ENCODE measurements around the gene RAI1. TPM values are rescaled to one million over a fixed set of nuclear protein-coding genes. Genes with fewer than 3 reads are reported as not detected.

Gene RAI1
- total and polyA plus RNA-seq, 2 experiments from 2014 or later: 0.87 to 0.89 TPM

DNA sequence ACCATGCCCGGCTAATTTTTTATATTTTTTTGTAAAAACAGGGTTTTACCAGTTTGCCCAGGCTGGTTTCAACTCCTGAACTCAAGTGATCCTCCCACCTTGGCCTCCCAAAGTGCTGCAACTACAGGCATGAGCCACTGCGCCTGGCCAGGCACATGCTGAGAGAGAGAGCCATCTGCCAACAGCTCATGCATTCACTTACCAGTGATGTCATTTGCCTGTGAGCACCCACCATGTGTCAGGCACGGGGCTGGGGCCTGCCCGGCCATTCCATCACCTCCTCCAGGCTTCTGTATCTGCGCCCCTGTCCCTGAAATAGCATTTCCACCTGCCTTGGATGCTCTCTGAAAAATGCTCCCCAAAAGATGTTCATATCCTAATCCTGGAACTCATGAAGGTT is 46.1 kb upstream of the RAI1 start:
- Mint-ChIP-seq H3K27ac (no peak overlapping the region), H3K4me3 (no peak overlapping the region), H3K36me3 (ENCODE audit: low read depth) (peaks cover 6% of the 10 kb centered on the region; the same call in 1 of the 3 replicates), H3K4me1 (peaks cover 4% of the 10 kb centered on the region), H3K9me3 (peaks cover 14% of the 10 kb centered on the region), H3K27me3 (ENCODE audit: insufficient read depth, low read depth, poor library complexity) (peaks cover 2% of the 10 kb centered on the region)
- TF ChIP-seq ZNF114 (CRISPR knock-in tag; IDR thresholded peaks at IDR 0.05): no peak
- TF ChIP-seq, protein P1, sequence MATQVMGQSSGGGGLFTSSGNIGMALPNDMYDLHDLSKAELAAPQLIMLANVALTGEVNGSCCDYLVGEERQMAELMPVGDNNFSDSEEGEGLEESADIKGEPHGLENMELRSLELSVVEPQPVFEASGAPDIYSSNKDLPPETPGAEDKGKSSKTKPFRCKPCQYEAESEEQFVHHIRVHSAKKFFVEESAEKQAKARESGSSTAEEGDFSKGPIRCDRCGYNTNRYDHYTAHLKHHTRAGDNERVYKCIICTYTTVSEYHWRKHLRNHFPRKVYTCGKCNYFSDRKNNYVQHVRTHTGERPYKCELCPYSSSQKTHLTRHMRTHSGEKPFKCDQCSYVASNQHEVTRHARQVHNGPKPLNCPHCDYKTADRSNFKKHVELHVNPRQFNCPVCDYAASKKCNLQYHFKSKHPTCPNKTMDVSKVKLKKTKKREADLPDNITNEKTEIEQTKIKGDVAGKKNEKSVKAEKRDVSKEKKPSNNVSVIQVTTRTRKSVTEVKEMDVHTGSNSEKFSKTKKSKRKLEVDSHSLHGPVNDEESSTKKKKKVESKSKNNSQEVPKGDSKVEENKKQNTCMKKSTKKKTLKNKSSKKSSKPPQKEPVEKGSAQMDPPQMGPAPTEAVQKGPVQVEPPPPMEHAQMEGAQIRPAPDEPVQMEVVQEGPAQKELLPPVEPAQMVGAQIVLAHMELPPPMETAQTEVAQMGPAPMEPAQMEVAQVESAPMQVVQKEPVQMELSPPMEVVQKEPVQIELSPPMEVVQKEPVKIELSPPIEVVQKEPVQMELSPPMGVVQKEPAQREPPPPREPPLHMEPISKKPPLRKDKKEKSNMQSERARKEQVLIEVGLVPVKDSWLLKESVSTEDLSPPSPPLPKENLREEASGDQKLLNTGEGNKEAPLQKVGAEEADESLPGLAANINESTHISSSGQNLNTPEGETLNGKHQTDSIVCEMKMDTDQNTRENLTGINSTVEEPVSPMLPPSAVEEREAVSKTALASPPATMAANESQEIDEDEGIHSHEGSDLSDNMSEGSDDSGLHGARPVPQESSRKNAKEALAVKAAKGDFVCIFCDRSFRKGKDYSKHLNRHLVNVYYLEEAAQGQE (IDR thresholded peaks at IDR 0.05; ENCODE audit: unreplicated experiment): no peak
- TF ChIP-seq, protein P2, sequence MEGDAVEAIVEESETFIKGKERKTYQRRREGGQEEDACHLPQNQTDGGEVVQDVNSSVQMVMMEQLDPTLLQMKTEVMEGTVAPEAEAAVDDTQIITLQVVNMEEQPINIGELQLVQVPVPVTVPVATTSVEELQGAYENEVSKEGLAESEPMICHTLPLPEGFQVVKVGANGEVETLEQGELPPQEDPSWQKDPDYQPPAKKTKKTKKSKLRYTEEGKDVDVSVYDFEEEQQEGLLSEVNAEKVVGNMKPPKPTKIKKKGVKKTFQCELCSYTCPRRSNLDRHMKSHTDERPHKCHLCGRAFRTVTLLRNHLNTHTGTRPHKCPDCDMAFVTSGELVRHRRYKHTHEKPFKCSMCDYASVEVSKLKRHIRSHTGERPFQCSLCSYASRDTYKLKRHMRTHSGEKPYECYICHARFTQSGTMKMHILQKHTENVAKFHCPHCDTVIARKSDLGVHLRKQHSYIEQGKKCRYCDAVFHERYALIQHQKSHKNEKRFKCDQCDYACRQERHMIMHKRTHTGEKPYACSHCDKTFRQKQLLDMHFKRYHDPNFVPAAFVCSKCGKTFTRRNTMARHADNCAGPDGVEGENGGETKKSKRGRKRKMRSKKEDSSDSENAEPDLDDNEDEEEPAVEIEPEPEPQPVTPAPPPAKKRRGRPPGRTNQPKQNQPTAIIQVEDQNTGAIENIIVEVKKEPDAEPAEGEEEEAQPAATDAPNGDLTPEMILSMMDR (conservative IDR thresholded peaks at IDR 0.05; ENCODE audit: low read depth in 2 of 2): no peak
- TF ChIP-seq ETS1 (IDR thresholded peaks at IDR 0.05): no peak
- no peak for TF ChIP-seq ZNF331 (CRISPR knock-in tag; IDR thresholded peaks at IDR 0.05; ENCODE audit: low read depth)
- TF ChIP-seq EZH2phosphoT487 (IDR thresholded peaks at IDR 0.05; ENCODE audit: unreplicated experiment): no peak
- TF ChIP-seq JUNB (IDR thresholded peaks at IDR 0.05; ENCODE audit: unreplicated experiment): no peak
- no peak for TF ChIP-seq ZNF462 (CRISPR knock-in tag; IDR thresholded peaks at IDR 0.05)
- TF ChIP-seq EZH2 (IDR thresholded peaks at IDR 0.05; ENCODE audit: low read depth, unreplicated experiment): no peak
- TF ChIP-seq STAT1 (IDR thresholded peaks at IDR 0.05; ENCODE audit: unreplicated experiment): no peak
- no peak for TF ChIP-seq CREB1 (CRISPR knock-in tag; IDR thresholded peaks at IDR 0.05; ENCODE audit: low read depth)
- no peak for TF ChIP-seq NANOG (IDR thresholded peaks at IDR 0.05; ENCODE audit: borderline replicate concordance)
- TF ChIP-seq POLR2AphosphoS5 (IDR thresholded peaks at IDR 0.05; ENCODE audit: low read depth): no peak
- Histone ChIP-seq H3K27me3 (ENCODE audit: insufficient read depth) (no peaks in the 10 kb centered on the region), H3K79me2 (replicated peaks; ENCODE audit: insufficient read depth) (no peaks in the 10 kb centered on the region), H4K20me1 (replicated peaks; ENCODE audit: insufficient read depth) (no peaks in the 10 kb centered on the region), H3K4me1 (ENCODE audit: insufficient read depth) (0 out of 2 replicates have a peak, but pooled peaks cover 7% of the 10 kb centered on the region), H3F3A (replicated peaks; ENCODE audit: low read depth) (no peaks in the 10 kb centered on the region), H3K9me2 (ENCODE audit: insufficient read depth) (no peaks in the 10 kb centered on the region), H3K4me3 (no peak overlapping the region), H3K4me2 (no peak overlapping the region), H3K27ac (ENCODE audit: low read depth) (no peak overlapping the region), H2AFZ (no peak overlapping the region), H3K36me3 (ENCODE audit: insufficient read depth) (no peaks in the 10 kb centered on the region)
- ATAC-seq: no peak
- DNase-seq (ENCODE audit: low spot score): no peak

Data from GM23338 (cell line).